ENCODE data around the gene ACOXL.

Gene ACOXL

GRCh38 chr2:110702514-110703380 is 29.6 kb upstream of the ACOXL start:
- Histone ChIP-seq H4K12ac (ENCODE audit: low read depth, low read length) (no peak overlapping the region), H3K27me3 (ENCODE audit: insufficient read depth, low read length) (no peaks in the 10 kb centered on the region), H2AFZ (ENCODE audit: insufficient read depth, low read length, poor library complexity) (no peak overlapping the region), H3K9me3 (ENCODE audit: insufficient read depth, low read depth, low read length) (no peaks in the 10 kb centered on the region), H3K23ac (ENCODE audit: low read length) (no peak overlapping the region), H4K8ac (ENCODE audit: low read depth, low read length) (no peak overlapping the region), H3K4ac (ENCODE audit: low read depth, low read length) (no peak overlapping the region), H3K36me3 (ENCODE audit: control insufficient read depth in 1 of 2, insufficient read depth in 2 of 2, low read length in 2 of 2) (no peaks in the 10 kb centered on the region), H3K79me2 (ENCODE audit: control insufficient read depth, insufficient read depth, low read length, poor library complexity) (no peaks in the 10 kb centered on the region), H3K79me1 (ENCODE audit: low read length) (no peaks in the 10 kb centered on the region), H3K27ac (ENCODE audit: low read depth, low read length) (no peak overlapping the region), H2BK120ac (ENCODE audit: insufficient read depth, low read length, poor library complexity) (no peak overlapping the region), H3K14ac (ENCODE audit: low read length) (no peak overlapping the region), H2BK12ac (ENCODE audit: low read length) (no peak overlapping the region), H4K91ac (ENCODE audit: low read depth, low read length) (no peak overlapping the region), H3K18ac (ENCODE audit: low read length) (no peak overlapping the region), H3K9ac (ENCODE audit: low read length) (no peak overlapping the region), H3K4me2 (ENCODE audit: low read length) (no peak overlapping the region), H3K4me3 (ENCODE audit: low read depth, low read length) (no peak overlapping the region), H3K4me1 (ENCODE audit: control insufficient read depth in 1 of 2, insufficient read depth in 2 of 2, low read length in 2 of 2) (no peaks in the 10 kb centered on the region), H2AK5ac (ENCODE audit: low read length) (no peak overlapping the region), H2BK5ac (ENCODE audit: low read depth, low read length, poor library complexity) (no peak overlapping the region)
- WGBS (ENCODE audit: extremely low coverage, insufficient coverage, insufficient read length) = no CpG with 5 or more reads among the region's 2 CpGs
- no peak for DNase-seq

DNA sequence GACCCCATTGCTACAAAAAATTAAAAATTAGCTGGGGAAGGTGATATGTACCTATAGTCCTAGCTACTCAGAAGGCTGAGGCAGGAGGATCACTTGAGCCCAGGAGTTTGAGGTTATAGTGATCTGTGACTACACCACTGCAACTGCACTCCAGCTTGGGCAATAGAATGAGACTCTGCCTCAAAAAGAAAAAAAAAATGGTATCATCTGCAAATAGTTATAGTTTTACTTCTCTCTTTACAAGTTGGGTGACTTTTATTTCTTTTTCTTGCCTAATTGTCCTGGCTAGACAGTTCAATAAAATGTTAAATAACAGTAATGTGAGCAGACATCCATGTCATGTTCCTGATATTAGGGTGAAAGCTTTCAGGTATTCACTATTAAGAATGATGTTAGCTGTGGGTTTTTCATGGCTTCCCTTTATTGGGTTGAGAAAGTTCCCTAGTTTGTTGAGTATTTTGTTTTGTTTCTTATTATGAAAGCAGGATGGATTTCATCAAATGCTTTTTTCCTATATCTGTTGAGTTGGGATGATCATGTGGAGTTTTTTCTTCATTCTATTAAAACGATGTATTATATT is 24.9 kb upstream of the ACOXL start:
- H2AFZ ChIP-seq (ENCODE audit: insufficient read depth, low read length, poor library complexity) = no peak overlapping the region
- no peaks in the 10 kb centered on the region for H3K27me3 ChIP-seq (ENCODE audit: insufficient read depth, low read length)
- H3K36me3 ChIP-seq (ENCODE audit: control insufficient read depth in 1 of 2, insufficient read depth in 2 of 2, low read length in 2 of 2) = no peaks in the 10 kb centered on the region
- H3K79me1 ChIP-seq (ENCODE audit: low read length) = no peaks in the 10 kb centered on the region
- no peak overlapping the region for H3K14ac ChIP-seq (ENCODE audit: low read length)
- no peak overlapping the region for H4K12ac ChIP-seq (ENCODE audit: low read depth, low read length)
- no peak overlapping the region for H3K23ac ChIP-seq (ENCODE audit: low read length)
- H2BK5ac ChIP-seq (ENCODE audit: low read depth, low read length, poor library complexity) = no peak overlapping the region
- no peaks in the 10 kb centered on the region for H3K9me3 ChIP-seq (ENCODE audit: insufficient read depth, low read depth, low read length)
- no peak overlapping the region for H2AK5ac ChIP-seq (ENCODE audit: low read length)
- no peak overlapping the region for H3K4me2 ChIP-seq (ENCODE audit: low read length)
- H4K8ac ChIP-seq (ENCODE audit: low read depth, low read length) = no peak overlapping the region
- H3K18ac ChIP-seq (ENCODE audit: low read length) = no peak overlapping the region
- no peak overlapping the region for H2BK120ac ChIP-seq (ENCODE audit: insufficient read depth, low read length, poor library complexity)
- no peak overlapping the region for H3K27ac ChIP-seq (ENCODE audit: low read depth, low read length)
- no peak overlapping the region for H3K9ac ChIP-seq (ENCODE audit: low read length)
- H3K4ac ChIP-seq (ENCODE audit: low read depth, low read length) = no peak overlapping the region
- WGBS (ENCODE audit: extremely low coverage, insufficient coverage, insufficient read length) = no CpG with 5 or more reads among the region's 1 CpG
- H3K4me3 ChIP-seq (ENCODE audit: low read depth, low read length) = no peak overlapping the region
- no peak for DNase-seq
- no peak overlapping the region for H2BK12ac ChIP-seq (ENCODE audit: low read length)
- no peaks in the 10 kb centered on the region for H3K4me1 ChIP-seq (ENCODE audit: control insufficient read depth in 1 of 2, insufficient read depth in 2 of 2, low read length in 2 of 2)
- no peaks in the 10 kb centered on the region for H3K79me2 ChIP-seq (ENCODE audit: control insufficient read depth, insufficient read depth, low read length, poor library complexity)
- no peak overlapping the region for H4K91ac ChIP-seq (ENCODE audit: low read depth, low read length)

DNA sequence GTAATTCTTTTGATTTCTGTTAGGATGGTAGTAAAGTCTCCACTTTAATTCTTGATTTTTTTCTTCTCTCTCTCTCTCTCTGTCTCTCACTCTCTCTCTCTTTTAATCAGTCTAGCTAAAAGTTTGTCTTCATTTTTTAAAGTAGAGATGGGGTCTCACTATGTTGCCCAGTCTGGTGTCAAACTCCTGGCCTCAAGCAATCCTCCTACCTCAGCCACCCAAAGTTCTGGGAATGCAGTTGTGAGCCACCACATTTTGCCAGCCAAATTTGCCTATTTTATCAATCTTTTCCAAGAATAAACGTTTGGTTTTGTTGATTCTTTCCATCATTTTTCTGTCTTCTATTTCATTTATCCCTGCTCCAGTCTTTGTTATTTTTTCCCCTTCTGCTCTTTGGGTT is 23.9 kb upstream of the ACOXL start:
- Histone ChIP-seq H2BK120ac (ENCODE audit: insufficient read depth, low read length, poor library complexity) (no peak overlapping the region), H3K23ac (ENCODE audit: low read length) (no peak overlapping the region), H2BK12ac (ENCODE audit: low read length) (no peak overlapping the region), H3K4ac (ENCODE audit: low read depth, low read length) (no peak overlapping the region), H2BK5ac (ENCODE audit: low read depth, low read length, poor library complexity) (no peak overlapping the region), H4K12ac (ENCODE audit: low read depth, low read length) (no peak overlapping the region), H4K8ac (ENCODE audit: low read depth, low read length) (no peak overlapping the region), H3K9me3 (ENCODE audit: insufficient read depth, low read depth, low read length) (no peaks in the 10 kb centered on the region), H3K27me3 (ENCODE audit: insufficient read depth, low read length) (no peaks in the 10 kb centered on the region), H3K36me3 (ENCODE audit: control insufficient read depth in 1 of 2, insufficient read depth in 2 of 2, low read length in 2 of 2) (no peaks in the 10 kb centered on the region), H3K79me2 (ENCODE audit: control insufficient read depth, insufficient read depth, low read length, poor library complexity) (no peaks in the 10 kb centered on the region), H3K4me2 (ENCODE audit: low read length) (no peak overlapping the region), H2AK5ac (ENCODE audit: low read length) (no peak overlapping the region), H3K4me3 (ENCODE audit: low read depth, low read length) (no peak overlapping the region), H4K91ac (ENCODE audit: low read depth, low read length) (no peak overlapping the region), H3K27ac (ENCODE audit: low read depth, low read length) (no peak overlapping the region), H3K14ac (ENCODE audit: low read length) (no peak overlapping the region), H2AFZ (ENCODE audit: insufficient read depth, low read length, poor library complexity) (no peak overlapping the region), H3K9ac (ENCODE audit: low read length) (no peak overlapping the region), H3K4me1 (ENCODE audit: control insufficient read depth in 1 of 2, insufficient read depth in 2 of 2, low read length in 2 of 2) (peaks cover 0 to 2% of the 10 kb centered on the region in 2 experiments), H3K18ac (ENCODE audit: low read length) (no peak overlapping the region), H3K79me1 (ENCODE audit: low read length) (no peaks in the 10 kb centered on the region)
- DNase-seq = no peak
- no CpG with 5 or more reads among the region's 1 CpG for WGBS (ENCODE audit: extremely low coverage, insufficient coverage, insufficient read length)

DNA sequence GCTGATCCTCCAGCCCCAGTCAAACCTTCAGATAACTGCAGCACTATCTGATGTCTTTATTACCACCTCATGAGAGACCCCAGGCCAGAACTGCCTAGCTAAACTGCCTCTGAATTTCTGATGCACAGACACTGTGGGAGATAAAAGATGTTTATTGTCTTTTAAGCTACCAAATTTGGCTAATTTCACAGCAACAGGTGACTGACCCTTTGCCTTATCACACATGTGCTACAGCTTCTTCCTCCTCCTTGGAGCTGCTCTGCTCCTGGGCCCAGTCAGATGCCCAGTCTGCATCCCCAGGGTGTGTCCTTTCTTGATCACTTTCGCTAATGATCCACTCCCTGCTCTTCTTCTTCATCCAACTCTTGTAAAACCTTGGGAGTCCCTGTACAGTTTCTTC is 19.6 kb upstream of the ACOXL start:
- WGBS (ENCODE audit: extremely low coverage, insufficient coverage, insufficient read length) = no CpG with 5 or more reads among the region's 1 CpG
- DNase-seq = no peak

More for the DNA sequence above, 19.6 kb upstream of the ACOXL start:
- Histone ChIP-seq H2BK120ac (ENCODE audit: insufficient read depth, low read length, poor library complexity) (no peak overlapping the region), H2BK12ac (ENCODE audit: low read length) (no peak overlapping the region), H4K8ac (ENCODE audit: low read depth, low read length) (no peak overlapping the region), H3K14ac (ENCODE audit: low read length) (no peak overlapping the region), H3K18ac (ENCODE audit: low read length) (no peak overlapping the region), H3K36me3 (ENCODE audit: control insufficient read depth in 1 of 2, insufficient read depth in 2 of 2, low read length in 2 of 2) (no peaks in the 10 kb centered on the region), H3K23ac (ENCODE audit: low read length) (no peak overlapping the region), H3K9me3 (ENCODE audit: insufficient read depth, low read depth, low read length) (no peaks in the 10 kb centered on the region), H2AK5ac (ENCODE audit: low read length) (no peak overlapping the region), H3K4ac (ENCODE audit: low read depth, low read length) (no peak overlapping the region), H4K12ac (ENCODE audit: low read depth, low read length) (no peak overlapping the region), H3K27ac (ENCODE audit: low read depth, low read length) (no peak overlapping the region), H3K79me2 (ENCODE audit: control insufficient read depth, insufficient read depth, low read length, poor library complexity) (no peaks in the 10 kb centered on the region), H3K79me1 (ENCODE audit: low read length) (no peaks in the 10 kb centered on the region), H3K4me2 (ENCODE audit: low read length) (no peak overlapping the region), H4K91ac (ENCODE audit: low read depth, low read length) (no peak overlapping the region), H2BK5ac (ENCODE audit: low read depth, low read length, poor library complexity) (no peak overlapping the region), H2AFZ (ENCODE audit: insufficient read depth, low read length, poor library complexity) (no peak overlapping the region), H3K27me3 (ENCODE audit: insufficient read depth, low read length) (no peaks in the 10 kb centered on the region), H3K4me1 (ENCODE audit: control insufficient read depth in 1 of 2, insufficient read depth in 2 of 2, low read length in 2 of 2) (peaks cover 3 to 4% of the 10 kb centered on the region in 2 experiments), H3K4me3 (ENCODE audit: low read depth, low read length) (no peak overlapping the region), H3K9ac (ENCODE audit: low read length) (no peak overlapping the region)
